KOPT-K1 (cell line): ENCODE results near the gene LTF.
"Not testable (repeated sequence)": the region's sequence is repeated elsewhere in the genome, so short reads cannot be mapped to it uniquely, and the experiment has no call there.

ENCODE experiments used
- H3K27ac ChIP-seq: fragments of 200-600 bp; sonication (generic); 2 replicates; pipeline ENCODE4 v1.5.1; 2016; ENCODE audit warnings: antibody characterized with exemption, mild to moderate bottlenecking, low read depth, low read length; ENCODE audit not compliant: poor library complexity, severe bottlenecking
- H3K36me3 ChIP-seq: fragments of 200-600 bp; sonication (generic); 2 replicates; pipeline ENCODE4 v1.5.1; 2017; ENCODE audit warnings: antibody characterized with exemption, mild to moderate bottlenecking, low read length, moderate library complexity; ENCODE audit not compliant: insufficient read depth
- H3K9me3 ChIP-seq: fragments of 200-600 bp; sonication (generic); 2 replicates; pipeline ENCODE4 v1.5.1; 2017; ENCODE audit warnings: antibody characterized with exemption, low read length, mild to moderate bottlenecking; ENCODE audit not compliant: insufficient read depth, poor library complexity, severe bottlenecking

Gene LTF

GRCh38 chr3:46407970-46408369, 56.7 kb downstream of the LTF start:
- H3K9me3 ChIP-seq = no peaks in the 10 kb centered on the region
- peak overlapping the region; percentile 84 for H3K27ac ChIP-seq
- H3K36me3 ChIP-seq = peaks cover 7% of the 10 kb centered on the region; the same call in 1 of the 2 replicates

GRCh38 chr3:46406788-46407611, 57.7 kb downstream of the LTF start, which contains the start of the genes CCR5AS and CCRL2:
TSS of gene CCR5AS (minus strand) at chr3:46407066.
TSS of gene CCRL2 (plus strand) at chr3:46407259. CDS start at chr3:46408080, 821 bp downstream.
- no peaks in the 10 kb centered on the region for H3K9me3 ChIP-seq
- H3K27ac ChIP-seq = peak within 1 kb of the TSS; percentile 84
- H3K36me3 ChIP-seq = peaks cover 7% of the 10 kb centered on the region; the same call in 1 of the 2 replicates

GRCh38 chr3:46406443-46406787, 58.3 kb downstream of the LTF start:
- Histone ChIP-seq H3K36me3 (peaks cover 7% of the 10 kb centered on the region; the same call in 1 of the 2 replicates), H3K9me3 (no peaks in the 10 kb centered on the region), H3K27ac (peak overlapping the region; percentile 84)

- H3K27ac ChIP-seq = no peak overlapping the region
These were observed 59.2 kb downstream of the LTF start for GRCh38 chr3:46405301-46406019.

GRCh38 chr3:46402902-46403301, 61.8 kb downstream of the LTF start:
- not testable (repeated sequence) for H3K9me3 ChIP-seq, H3K27ac ChIP-seq, H3K36me3 ChIP-seq

More at GRCh38 chr3:46405301-46406019, 59.2 kb downstream of the LTF start:
- Histone ChIP-seq H3K36me3 (peaks cover 7% of the 10 kb centered on the region; the same call in 1 of the 2 replicates), H3K9me3 (no peaks in the 10 kb centered on the region)

GRCh38 chr3:46401579-46401978, 63.1 kb downstream of the LTF start:
- Histone ChIP-seq H3K9me3 (no peaks in the 10 kb centered on the region), H3K36me3 (no peaks in the 10 kb centered on the region), H3K27ac (no peak overlapping the region)

DNA sequence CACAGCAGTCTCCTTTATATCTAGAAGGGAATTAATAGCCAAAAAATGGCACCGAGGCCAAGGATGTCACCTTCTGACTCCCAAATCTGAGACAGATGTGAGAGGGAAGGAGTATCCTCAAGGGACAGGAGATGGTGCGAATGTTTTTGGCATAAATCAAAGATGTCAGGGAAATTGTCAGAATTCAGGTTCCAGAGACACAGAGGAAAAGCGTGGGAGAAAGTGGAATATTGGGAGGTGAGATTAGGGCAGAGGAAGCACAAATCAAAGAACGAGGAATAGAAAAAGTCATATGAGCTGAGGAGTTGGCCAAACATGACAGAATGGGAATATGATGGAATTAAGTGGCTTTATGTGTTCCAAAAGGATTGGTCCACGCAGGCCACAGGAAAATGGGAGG, 63.9 kb downstream of the LTF start:
- H3K9me3 ChIP-seq = no peaks in the 10 kb centered on the region
- H3K36me3 ChIP-seq = no peaks in the 10 kb centered on the region
- no peak overlapping the region for H3K27ac ChIP-seq

GRCh38 chr3:46400000-46400734, 64.5 kb downstream of the LTF start:
- H3K27ac ChIP-seq = peak overlapping the region; percentile 4
- H3K9me3 ChIP-seq = no peaks in the 10 kb centered on the region
- H3K36me3 ChIP-seq = no peaks in the 10 kb centered on the region

- no peaks in the 10 kb centered on the region for H3K9me3 ChIP-seq
- no peaks in the 10 kb centered on the region for H3K36me3 ChIP-seq
- H3K27ac ChIP-seq = peak overlapping the region; percentile 4
These were observed 65.1 kb downstream of the LTF start for GRCh38 chr3:46399557-46399956.

DNA sequence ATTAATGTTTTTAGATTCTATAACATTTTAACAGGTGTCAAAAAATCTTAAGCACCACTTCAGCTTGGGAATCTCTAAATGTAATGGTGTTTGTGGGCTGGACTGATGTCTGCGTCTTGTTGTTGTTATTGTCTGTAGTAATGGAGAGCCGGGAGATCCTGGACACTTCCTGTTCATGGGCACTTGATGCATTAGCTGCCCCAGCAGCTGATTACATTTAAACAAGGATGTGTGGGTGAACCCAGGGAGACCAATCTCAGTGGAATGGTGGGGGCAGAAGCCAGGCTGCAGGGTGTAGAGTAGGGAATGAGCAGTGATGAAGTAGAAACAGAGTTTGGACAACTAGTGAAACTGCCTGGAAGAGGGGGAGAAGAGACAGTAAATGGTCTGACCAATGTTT, 65.6 kb downstream of the LTF start:
- H3K9me3 ChIP-seq = no peaks in the 10 kb centered on the region
- no peaks in the 10 kb centered on the region for H3K36me3 ChIP-seq
- H3K27ac ChIP-seq = peak overlapping the region; percentile 4

DNA sequence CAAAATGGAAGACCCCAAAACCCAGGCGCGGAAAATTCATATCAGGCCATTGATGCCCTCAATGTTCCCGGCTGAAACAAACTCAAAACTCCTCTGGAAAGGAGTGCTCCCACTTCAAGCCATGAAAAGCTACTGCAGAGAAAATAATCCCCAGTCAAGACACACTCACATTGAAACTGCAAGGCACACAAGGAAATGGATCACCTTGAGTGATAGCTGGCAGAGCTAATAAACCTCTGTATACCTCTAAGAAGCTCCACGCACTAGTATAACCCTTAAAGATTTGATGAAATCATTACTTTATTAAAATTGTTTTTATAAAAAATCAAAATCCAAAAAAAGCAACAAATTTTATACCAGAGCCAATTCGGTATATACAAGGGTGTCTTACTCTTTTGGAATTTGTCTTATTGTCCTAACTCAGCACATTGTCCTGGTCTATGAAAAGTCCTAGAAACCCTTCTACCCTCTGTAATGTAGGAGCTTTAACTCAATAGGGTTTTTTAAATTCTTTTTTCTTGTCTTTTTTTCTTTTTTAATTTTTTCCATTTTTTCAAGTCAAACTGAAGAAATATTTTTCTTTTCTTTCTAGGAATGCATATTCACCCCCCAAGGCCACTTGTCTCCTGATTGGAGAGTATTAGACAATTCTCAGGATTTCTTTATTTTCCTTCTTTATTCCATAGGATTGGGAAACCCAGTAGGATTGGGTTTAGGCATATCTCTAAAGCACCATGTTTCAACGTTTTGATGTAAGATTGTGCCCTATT, 66.3 kb downstream of the LTF start:
- Histone ChIP-seq H3K36me3 (no peaks in the 10 kb centered on the region), H3K9me3 (no peaks in the 10 kb centered on the region), H3K27ac (no peak overlapping the region)

DNA sequence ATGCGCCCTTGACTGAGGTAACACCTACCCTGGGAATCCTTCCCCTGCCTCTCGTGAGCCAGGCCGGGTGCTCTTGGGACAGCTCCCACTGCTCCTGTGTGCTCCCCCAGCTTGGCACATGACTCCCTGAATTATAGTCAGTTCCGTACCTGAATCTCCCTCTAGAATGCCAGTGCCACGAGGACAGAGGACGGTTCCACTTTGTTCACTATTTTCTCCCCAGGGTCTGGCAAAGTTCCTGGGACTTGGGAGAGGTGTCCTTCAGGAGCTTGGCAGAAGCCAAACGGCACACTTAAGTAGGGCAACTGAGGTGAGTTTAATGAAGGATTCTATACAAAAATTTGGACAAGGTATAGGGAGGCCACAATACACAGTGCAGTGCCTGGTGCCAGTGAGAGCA, 67.6 kb downstream of the LTF start:
- Histone ChIP-seq H3K9me3 (no peaks in the 10 kb centered on the region), H3K36me3 (no peaks in the 10 kb centered on the region), H3K27ac (no peak overlapping the region)

GRCh38 chr3:46395766-46396530, 68.8 kb downstream of the LTF start:
- Histone ChIP-seq H3K27ac (peak overlapping the region; percentile 1), H3K9me3 (no peaks in the 10 kb centered on the region)

GRCh38 chr3:46395210-46395661, 69.5 kb downstream of the LTF start:
- H3K27ac ChIP-seq = no peak overlapping the region
- H3K36me3 ChIP-seq = no peaks in the 10 kb centered on the region

More at GRCh38 chr3:46395766-46396530, 68.8 kb downstream of the LTF start:
- no peaks in the 10 kb centered on the region for H3K36me3 ChIP-seq

More at GRCh38 chr3:46395210-46395661, 69.5 kb downstream of the LTF start:
- H3K9me3 ChIP-seq = no peaks in the 10 kb centered on the region
